Uterus (tissue), 4 donors: ENCODE results near the gene ETV3L. TPM values are rescaled to one million over a fixed set of nuclear protein-coding genes. Genes with fewer than 3 reads are reported as not detected.

Experiments used
- DNase-seq, 2 donors: peaks; one replicate each; pipeline ENCODE4 v3.0.0-alpha.2; 2019 to 2020
- H3K27ac ChIP-seq, 2 donors: fragments of 200-600 bp; sonication (generic); 1 replicate in 1 of 2; 2 replicates in 1 of 2; pipeline ENCODE4 v1.5.1; 2016 to 2018
- H3K27me3 ChIP-seq, 2 donors: fragments of 200-600 bp; sonication (generic); one replicate each; pipeline ENCODE4 v1.5.1; 2018 to 2019; ENCODE audit warnings: control low read depth in 1 of 2
- H3K36me3 ChIP-seq, 2 donors: fragments of 200-600 bp; sonication (generic); one replicate each; pipeline ENCODE4 v1.5.1; 2019; ENCODE audit warnings: control low read depth in 1 of 2
- H3K4me1 ChIP-seq, 2 donors: fragments of 200-600 bp; sonication (generic); one replicate each; pipeline ENCODE4 v1.5.1; 2018 to 2019; ENCODE audit warnings: control low read depth in 1 of 2
- H3K4me3 ChIP-seq, 2 donors: fragments of 200-600 bp; sonication (generic); 1 replicate in 1 of 2; 2 replicates in 1 of 2; pipeline ENCODE4 v1.5.1; 2018 to 2019; ENCODE audit warnings: mild to moderate bottlenecking in 1 of 2
- H3K9me3 ChIP-seq, 2 donors: fragments of 200-600 bp; sonication (generic); one replicate each; pipeline ENCODE4 v1.5.1; 2019; ENCODE audit warnings: control low read depth in 1 of 2
- POLR2A ChIP-seq, 2 donors: fragments of 450-650 bp; IDR thresholded peaks; one replicate each; pipeline ENCODE4 v1.6.1; 2016; ENCODE audit warnings: antibody characterized with exemption in 2 of 2, mild to moderate bottlenecking in 1 of 2, moderate library complexity in 1 of 2
- intact Hi-C: fragments of 100-400 bp; cut with DNase I; formaldehyde crosslinking; loops from one replicate; pipeline ENCODE4 v1.15.1; 2023; ENCODE audit warnings: low total_unique reads
- total RNA-seq, 4 donors: library from RNA; depleted of rRNA in 3 of 4; stranded (reverse); fragments of >200 nt in 3 of 4; gene quantifications; one replicate each; pipeline versions ENCODE4 v1.1.0 to v1.2.4, GENCODE V29; 2014 to 2023
- TF ChIP-seq, protein P1 (sequence below), 4 experiments: fragments of 200-600 bp in 2 of 4; fragments of 450-650 bp in 2 of 4; sonication (generic) in 2 of 4; IDR thresholded peaks; one replicate each; pipeline ENCODE4 v1.5.1; 2016 to 2019; ENCODE audit warnings: antibody characterized with exemption in 4 of 4, mild to moderate bottlenecking in 2 of 4, moderate library complexity in 1 of 4
- donor health status: DM: yes; HTN: yes; CAD: no.

ETV3L gene
- total RNA-seq, 4 donors from 2014 or later = not detected

DNA sequence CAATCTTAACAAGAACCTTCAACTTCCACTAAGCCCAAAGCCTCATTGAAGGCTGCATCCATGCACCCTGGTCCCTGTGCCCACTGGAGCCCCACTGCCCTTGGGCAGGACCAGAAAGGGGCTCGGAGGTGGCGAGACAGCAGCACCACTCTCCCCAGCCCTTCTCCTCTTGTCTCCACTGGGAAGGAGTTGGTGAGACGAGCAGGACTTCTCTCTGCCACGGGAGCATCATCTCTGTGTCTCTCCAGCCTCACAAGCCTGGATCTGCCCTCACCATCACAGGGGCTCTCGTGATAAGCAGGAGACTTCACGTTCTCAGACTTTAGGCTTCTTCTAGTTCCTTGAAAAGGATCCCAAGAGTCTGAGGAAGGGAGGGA, 7.2 kb upstream of the ETV3L start:
- intact Hi-C loops = no loop called here
- Histone ChIP-seq H3K4me3 (no peak overlapping the region), H3K27ac (no peak overlapping the region), H3K36me3 (no peaks in the 10 kb centered on the region), H3K9me3 (no peaks in the 10 kb centered on the region), H3K4me1 (no peaks in the 10 kb centered on the region), H3K27me3 (no peaks in the 10 kb centered on the region)
- no peak for DNase-seq
- TF ChIP-seq, protein P1, sequence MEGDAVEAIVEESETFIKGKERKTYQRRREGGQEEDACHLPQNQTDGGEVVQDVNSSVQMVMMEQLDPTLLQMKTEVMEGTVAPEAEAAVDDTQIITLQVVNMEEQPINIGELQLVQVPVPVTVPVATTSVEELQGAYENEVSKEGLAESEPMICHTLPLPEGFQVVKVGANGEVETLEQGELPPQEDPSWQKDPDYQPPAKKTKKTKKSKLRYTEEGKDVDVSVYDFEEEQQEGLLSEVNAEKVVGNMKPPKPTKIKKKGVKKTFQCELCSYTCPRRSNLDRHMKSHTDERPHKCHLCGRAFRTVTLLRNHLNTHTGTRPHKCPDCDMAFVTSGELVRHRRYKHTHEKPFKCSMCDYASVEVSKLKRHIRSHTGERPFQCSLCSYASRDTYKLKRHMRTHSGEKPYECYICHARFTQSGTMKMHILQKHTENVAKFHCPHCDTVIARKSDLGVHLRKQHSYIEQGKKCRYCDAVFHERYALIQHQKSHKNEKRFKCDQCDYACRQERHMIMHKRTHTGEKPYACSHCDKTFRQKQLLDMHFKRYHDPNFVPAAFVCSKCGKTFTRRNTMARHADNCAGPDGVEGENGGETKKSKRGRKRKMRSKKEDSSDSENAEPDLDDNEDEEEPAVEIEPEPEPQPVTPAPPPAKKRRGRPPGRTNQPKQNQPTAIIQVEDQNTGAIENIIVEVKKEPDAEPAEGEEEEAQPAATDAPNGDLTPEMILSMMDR (IDR thresholded peaks at IDR 0.05) = no peak
- no peak for TF ChIP-seq POLR2A (IDR thresholded peaks at IDR 0.05)

DNA sequence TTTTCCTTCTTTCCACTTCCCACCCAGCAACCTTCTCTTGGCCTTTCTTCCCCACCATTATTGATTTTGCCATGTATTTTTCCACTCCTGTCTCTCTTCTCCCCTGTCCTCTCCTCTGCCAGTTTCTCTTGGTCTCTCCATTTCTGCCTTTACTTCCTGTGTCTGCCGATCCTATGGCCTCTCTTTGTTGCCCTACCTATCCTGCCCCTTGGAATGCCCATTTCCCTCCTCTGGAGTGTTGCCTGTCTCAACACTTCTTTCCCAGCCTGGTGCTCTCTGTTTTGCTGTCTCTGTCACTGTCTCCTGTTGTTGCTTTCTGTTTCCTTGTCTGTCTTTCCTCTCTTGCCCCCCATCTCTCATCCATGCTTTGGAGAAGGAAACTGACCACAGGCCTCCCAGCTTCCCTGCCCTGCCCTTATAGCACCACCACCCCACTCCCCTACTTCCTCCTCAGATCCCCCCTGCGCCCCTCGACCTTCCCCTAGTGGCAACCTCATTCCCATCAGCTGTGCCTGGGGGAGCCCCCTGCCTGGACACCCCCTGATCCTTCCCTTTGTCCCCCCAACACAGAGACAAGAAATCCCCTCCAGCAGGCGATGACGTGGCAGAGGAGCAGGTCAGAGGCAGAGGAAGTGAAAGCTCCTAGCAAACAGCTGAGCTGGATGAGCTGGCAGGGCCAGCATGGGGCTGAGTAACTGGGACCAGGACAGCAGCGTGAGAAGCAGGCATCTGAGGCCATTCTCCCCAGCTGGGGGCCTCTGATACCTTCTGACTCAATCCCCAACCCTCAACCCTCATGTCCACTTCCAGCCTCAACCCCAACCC, 6.6 kb upstream of the ETV3L start:
- Histone ChIP-seq H3K36me3 (no peaks in the 10 kb centered on the region), H3K27ac (no peak overlapping the region), H3K27me3 (no peaks in the 10 kb centered on the region), H3K4me3 (no peak overlapping the region), H3K9me3 (no peaks in the 10 kb centered on the region), H3K4me1 (no peaks in the 10 kb centered on the region)
- intact Hi-C loops = no loop called here
- TF ChIP-seq POLR2A (IDR thresholded peaks at IDR 0.05) = no peak
- TF ChIP-seq, protein P1 (IDR thresholded peaks at IDR 0.05) = no peak
- no peak for DNase-seq

DNA sequence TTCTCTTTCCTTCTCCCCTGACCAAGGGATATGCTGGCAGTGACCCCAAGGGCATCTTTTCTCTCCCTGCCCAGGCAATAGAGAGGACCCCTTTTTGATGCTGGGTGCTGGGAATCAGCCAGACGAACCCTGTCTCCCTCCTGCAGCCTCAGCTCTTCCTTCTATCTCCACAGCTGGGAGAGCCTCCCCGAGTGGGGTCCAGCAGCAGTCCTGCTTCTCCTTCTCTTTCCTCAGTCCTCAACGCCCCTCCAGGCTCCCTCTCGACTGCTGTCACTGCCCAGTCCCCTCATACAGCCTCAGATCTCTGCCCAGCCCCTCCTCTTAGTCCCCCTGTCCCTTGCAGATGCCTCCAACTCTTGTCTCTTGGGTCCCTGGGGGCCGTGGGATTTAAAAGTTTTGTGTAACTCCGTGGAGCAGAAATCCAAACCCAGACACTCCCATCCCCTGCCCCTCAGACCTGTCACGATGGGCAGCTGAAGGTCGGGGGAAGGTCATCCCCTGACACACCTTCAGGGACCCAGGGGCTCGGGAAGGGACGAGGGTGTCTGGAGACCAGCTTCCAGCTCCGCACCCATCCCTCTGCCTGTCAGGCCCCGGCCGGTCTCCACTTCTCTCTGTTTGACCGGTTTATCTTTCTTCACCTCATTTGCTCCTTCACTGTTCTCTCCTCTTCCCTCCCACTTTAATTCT, 5.8 kb upstream of the ETV3L start:
- no peaks in the 10 kb centered on the region for H3K36me3 ChIP-seq
- H3K9me3 ChIP-seq = no peaks in the 10 kb centered on the region
- intact Hi-C loops = no loop called here
- no peak overlapping the region for H3K4me3 ChIP-seq
- no peaks in the 10 kb centered on the region for H3K27me3 ChIP-seq
- H3K27ac ChIP-seq = no peak overlapping the region
- no peak for DNase-seq
- no peaks in the 10 kb centered on the region for H3K4me1 ChIP-seq
- no peak for TF ChIP-seq POLR2A (IDR thresholded peaks at IDR 0.05)
- TF ChIP-seq, protein P1 (IDR thresholded peaks at IDR 0.05) = no peak

DNA sequence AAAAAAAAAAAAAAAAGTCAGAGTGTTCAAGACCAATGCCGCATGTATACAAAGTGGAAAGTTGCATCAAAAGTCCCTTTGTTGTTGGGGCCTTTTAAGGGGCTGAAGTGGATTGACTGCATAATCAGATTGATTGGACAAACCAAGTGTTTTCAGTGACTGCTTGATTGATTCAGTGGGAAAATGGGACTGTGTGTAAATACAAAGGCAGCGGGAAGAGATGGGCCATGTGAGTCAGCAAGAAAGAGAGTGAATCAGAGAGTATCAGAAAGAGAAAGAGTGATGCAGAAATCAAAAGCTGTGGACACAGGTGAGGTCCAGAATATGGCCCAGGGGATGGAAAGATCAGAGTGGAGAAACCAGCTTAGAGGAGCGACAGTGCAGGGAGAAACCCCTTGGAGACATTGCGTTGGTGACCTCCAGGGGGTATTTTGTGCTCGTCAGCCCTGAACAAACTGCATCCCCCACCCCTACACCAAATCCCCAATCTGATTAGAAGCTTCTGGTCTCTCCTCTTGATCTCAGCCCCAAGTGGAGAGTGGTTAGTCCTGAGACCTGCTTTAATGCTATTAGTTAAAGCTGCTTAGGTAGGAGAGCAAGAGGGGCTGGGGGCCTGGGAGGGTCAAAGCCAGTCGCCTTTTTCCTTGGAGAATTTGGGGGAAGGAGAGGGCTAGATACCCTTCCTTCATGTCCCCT, 5.1 kb upstream of the ETV3L start:
- H3K4me1 ChIP-seq = no peaks in the 10 kb centered on the region
- intact Hi-C loops = no loop called here
- no peaks in the 10 kb centered on the region for H3K9me3 ChIP-seq
- DNase-seq = no peak
- H3K4me3 ChIP-seq = no peak overlapping the region
- H3K27me3 ChIP-seq = no peaks in the 10 kb centered on the region
- TF ChIP-seq, protein P1 (IDR thresholded peaks at IDR 0.05) = no peak
- TF ChIP-seq POLR2A (IDR thresholded peaks at IDR 0.05) = no peak
- H3K27ac ChIP-seq = no peak overlapping the region
- no peaks in the 10 kb centered on the region for H3K36me3 ChIP-seq

DNA sequence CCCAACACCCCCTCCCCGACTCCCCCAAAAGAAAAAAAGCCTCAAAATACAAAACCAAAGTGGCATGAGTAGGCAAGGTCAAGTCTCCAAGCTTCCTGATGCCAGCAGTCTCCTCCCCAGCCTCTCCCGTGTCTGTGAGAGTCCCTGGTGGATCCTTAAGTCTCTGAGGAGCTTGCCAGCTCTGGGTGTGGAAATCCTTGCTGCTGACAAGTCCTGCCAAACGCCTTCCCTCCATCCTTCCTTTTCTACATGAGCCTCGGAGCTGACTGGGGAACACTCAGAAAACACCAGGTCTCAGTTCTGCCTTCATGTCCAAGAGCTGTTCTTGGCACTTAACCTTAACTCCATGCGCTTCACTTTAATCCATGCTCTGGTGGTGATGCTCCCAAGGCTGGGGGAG, 3.7 kb upstream of the ETV3L start:
- no peaks in the 10 kb centered on the region for H3K9me3 ChIP-seq
- no peak for DNase-seq
- H3K4me3 ChIP-seq = no peak overlapping the region
- H3K27me3 ChIP-seq = no peaks in the 10 kb centered on the region
- H3K36me3 ChIP-seq = no peaks in the 10 kb centered on the region
- intact Hi-C loops = no loop called here
- H3K27ac ChIP-seq = no peak overlapping the region
- no peak for TF ChIP-seq POLR2A (IDR thresholded peaks at IDR 0.05)
- TF ChIP-seq, protein P1 (IDR thresholded peaks at IDR 0.05) = no peak
- H3K4me1 ChIP-seq = no peaks in the 10 kb centered on the region
